ENCODE data around the gene PLD1. TPM values are rescaled to one million over a fixed set of nuclear protein-coding genes. Genes with fewer than 3 reads are reported as not detected.

Gene PLD1
- total RNA-seq, 2 donors from 2014 or later: 9.5 to 15.9 TPM

DNA sequence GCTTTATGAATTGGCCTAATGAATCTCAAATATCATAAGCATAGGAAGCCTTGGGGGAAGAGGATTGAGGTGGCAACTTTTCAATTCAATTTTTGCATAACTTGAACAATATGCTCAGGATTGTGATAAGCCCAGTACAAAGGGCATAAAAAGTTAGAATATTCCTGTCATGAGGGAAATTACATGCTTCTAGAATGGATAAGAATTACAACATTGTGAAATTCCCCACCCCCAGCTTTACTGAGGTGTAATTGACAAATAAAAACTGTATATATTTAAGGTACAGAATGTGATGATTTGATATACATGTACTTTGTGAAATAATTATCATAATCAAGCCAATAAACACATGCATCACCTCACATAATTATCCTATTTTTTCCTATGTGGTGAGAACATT is 217.5 kb downstream of the PLD1 start:
- H3K27me3 ChIP-seq (ENCODE audit: control insufficient read depth, insufficient read depth, low read length, poor library complexity, severe bottlenecking): no peaks in the 10 kb centered on the region
- no peak overlapping the region for H3K27ac Mint-ChIP-seq
- no peaks in the 10 kb centered on the region for H3K9me3 ChIP-seq (ENCODE audit: control insufficient read depth, low read length)
- no peaks in the 10 kb centered on the region for H3K36me3 Mint-ChIP-seq (ENCODE audit: low read depth)
- no peaks in the 10 kb centered on the region for H3K27me3 Mint-ChIP-seq (ENCODE audit: insufficient read depth)
- H3K4me1 Mint-ChIP-seq: no peaks in the 10 kb centered on the region
- no peaks in the 10 kb centered on the region for H3K9me3 Mint-ChIP-seq
- no peak overlapping the region for H3K4me3 ChIP-seq (ENCODE audit: low read length)
- H3K27ac ChIP-seq (ENCODE audit: low read depth, low read length): no peak overlapping the region
- no peaks in the 10 kb centered on the region for H3K36me3 ChIP-seq (ENCODE audit: control insufficient read depth, insufficient read depth, low read length)
- DNase-seq: no peak
- H3K4me1 ChIP-seq (ENCODE audit: control insufficient read depth, insufficient read depth, low read length): no peaks in the 10 kb centered on the region
- TF ChIP-seq, protein P1, sequence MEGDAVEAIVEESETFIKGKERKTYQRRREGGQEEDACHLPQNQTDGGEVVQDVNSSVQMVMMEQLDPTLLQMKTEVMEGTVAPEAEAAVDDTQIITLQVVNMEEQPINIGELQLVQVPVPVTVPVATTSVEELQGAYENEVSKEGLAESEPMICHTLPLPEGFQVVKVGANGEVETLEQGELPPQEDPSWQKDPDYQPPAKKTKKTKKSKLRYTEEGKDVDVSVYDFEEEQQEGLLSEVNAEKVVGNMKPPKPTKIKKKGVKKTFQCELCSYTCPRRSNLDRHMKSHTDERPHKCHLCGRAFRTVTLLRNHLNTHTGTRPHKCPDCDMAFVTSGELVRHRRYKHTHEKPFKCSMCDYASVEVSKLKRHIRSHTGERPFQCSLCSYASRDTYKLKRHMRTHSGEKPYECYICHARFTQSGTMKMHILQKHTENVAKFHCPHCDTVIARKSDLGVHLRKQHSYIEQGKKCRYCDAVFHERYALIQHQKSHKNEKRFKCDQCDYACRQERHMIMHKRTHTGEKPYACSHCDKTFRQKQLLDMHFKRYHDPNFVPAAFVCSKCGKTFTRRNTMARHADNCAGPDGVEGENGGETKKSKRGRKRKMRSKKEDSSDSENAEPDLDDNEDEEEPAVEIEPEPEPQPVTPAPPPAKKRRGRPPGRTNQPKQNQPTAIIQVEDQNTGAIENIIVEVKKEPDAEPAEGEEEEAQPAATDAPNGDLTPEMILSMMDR (conservative IDR thresholded peaks at IDR 0.05): no peak
- no peak overlapping the region for H3K9ac ChIP-seq (ENCODE audit: extremely low read depth, low read length, poor library complexity, severe bottlenecking)
- no peak overlapping the region for H3K4me3 Mint-ChIP-seq

- no peaks in the 10 kb centered on the region for H3K4me1 Mint-ChIP-seq
- TF ChIP-seq, protein P1 (conservative IDR thresholded peaks at IDR 0.05): no peak
- no peak for DNase-seq
Observed at GRCh38 chr3:171591070-171591469, 219.2 kb downstream of the PLD1 start.

DNA sequence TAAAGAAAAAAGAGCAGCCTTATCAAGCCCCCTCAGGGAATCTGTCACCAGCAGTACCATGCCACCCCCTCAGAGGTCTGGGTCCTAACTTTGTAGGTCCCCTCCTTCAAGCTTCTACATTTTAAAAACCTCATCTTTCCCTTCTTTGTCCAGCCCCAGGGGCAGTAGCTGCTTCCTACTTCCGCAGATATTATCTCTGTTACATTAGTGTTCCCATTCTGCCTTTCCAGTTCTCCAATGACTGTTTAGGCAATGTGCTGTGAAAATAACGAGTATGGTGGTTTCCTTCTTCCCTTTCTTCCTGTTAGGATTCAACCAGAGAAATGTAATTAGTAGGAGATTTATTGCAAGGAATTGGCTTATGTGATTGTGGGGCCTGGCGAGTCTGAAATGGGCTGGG is 224.0 kb downstream of the PLD1 start:
- peaks cover 7% of the 10 kb centered on the region for H3K4me1 Mint-ChIP-seq
- H3K27ac Mint-ChIP-seq: no peak overlapping the region
- WGBS, 2 experiments (ENCODE audit: insufficient coverage in 1 of 2, insufficient read length in 1 of 2): 84 to 100% methylated on average over 1 to 3 of the region's 3 CpGs
- no peaks in the 10 kb centered on the region for H3K36me3 Mint-ChIP-seq (ENCODE audit: low read depth)
- Histone ChIP-seq H3K4me1 (ENCODE audit: control insufficient read depth, insufficient read depth, low read length) (no peaks in the 10 kb centered on the region), H3K27me3 (ENCODE audit: control insufficient read depth, insufficient read depth, low read length, poor library complexity, severe bottlenecking) (no peaks in the 10 kb centered on the region), H3K9ac (ENCODE audit: extremely low read depth, low read length, poor library complexity, severe bottlenecking) (no peak overlapping the region), H3K9me3 (ENCODE audit: control insufficient read depth, low read length) (no peaks in the 10 kb centered on the region), H3K4me3 (ENCODE audit: low read length) (no peak overlapping the region), H3K36me3 (ENCODE audit: control insufficient read depth, insufficient read depth, low read length) (no peaks in the 10 kb centered on the region), H3K27ac (ENCODE audit: low read depth, low read length) (no peak overlapping the region)
- no peak overlapping the region for H3K4me3 Mint-ChIP-seq
- TF ChIP-seq, protein P1 (conservative IDR thresholded peaks at IDR 0.05): no peak
- no peaks in the 10 kb centered on the region for H3K9me3 Mint-ChIP-seq
- DNase-seq: no peak
- H3K27me3 Mint-ChIP-seq (ENCODE audit: insufficient read depth): no peaks in the 10 kb centered on the region

More at GRCh38 chr3:171591070-171591469, 219.2 kb downstream of the PLD1 start:
- H3K36me3 ChIP-seq (ENCODE audit: control insufficient read depth, insufficient read depth, low read length): no peaks in the 10 kb centered on the region
- no peak overlapping the region for H3K27ac Mint-ChIP-seq
- no peaks in the 10 kb centered on the region for H3K36me3 Mint-ChIP-seq (ENCODE audit: low read depth)
- no peak overlapping the region for H3K27ac ChIP-seq (ENCODE audit: low read depth, low read length)
- H3K27me3 ChIP-seq (ENCODE audit: control insufficient read depth, insufficient read depth, low read length, poor library complexity, severe bottlenecking): no peaks in the 10 kb centered on the region
- no peaks in the 10 kb centered on the region for H3K27me3 Mint-ChIP-seq (ENCODE audit: insufficient read depth)
- H3K4me3 ChIP-seq (ENCODE audit: low read length): no peak overlapping the region
- no peaks in the 10 kb centered on the region for H3K9me3 Mint-ChIP-seq
- H3K9ac ChIP-seq (ENCODE audit: extremely low read depth, low read length, poor library complexity, severe bottlenecking): no peak overlapping the region
- no peaks in the 10 kb centered on the region for H3K9me3 ChIP-seq (ENCODE audit: control insufficient read depth, low read length)
- H3K4me1 ChIP-seq (ENCODE audit: control insufficient read depth, insufficient read depth, low read length): no peaks in the 10 kb centered on the region
- H3K4me3 Mint-ChIP-seq: no peak overlapping the region

All from endodermal cell (in vitro differentiated cells).